Measurements from ENCODE around the gene PAK5. TPM values are rescaled to one million over a fixed set of nuclear protein-coding genes. Genes with fewer than 3 reads are reported as not detected.

The PAK5 gene
- total and polyA plus RNA-seq, 4 donors, result 0.03 to 0.51 (median 0.16) TPM

GRCh38 chr20:9809271-9809670 lies 29.6 kb downstream of the PAK5 start:
- Histone ChIP-seq H3K4me3 (no peak overlapping the region), H3K4me1 (ENCODE audit: control insufficient read depth in 5 of 5, insufficient read depth in 5 of 5, low read length in 5 of 5) (no peaks in the 10 kb centered on the region), H3K27ac (ENCODE audit: low read depth in 1 of 2, low read length in 1 of 2) (no peak overlapping the region), H3K9me3 (ENCODE audit: control insufficient read depth in 4 of 4, insufficient read depth in 3 of 4, low read length in 3 of 4) (no peaks in the 10 kb centered on the region), H3K9ac (ENCODE audit: insufficient read depth in 1 of 2, low read length in 2 of 2) (no peak overlapping the region), H3K36me3 (ENCODE audit: control insufficient read depth in 4 of 4, insufficient read depth in 4 of 4, low read length in 4 of 4) (no peaks in the 10 kb centered on the region), H3K27me3 (ENCODE audit: control insufficient read depth in 3 of 3, insufficient read depth in 3 of 3, low read length in 2 of 3) (no peaks in the 10 kb centered on the region)
- WGBS, 2 donors, result 69 to 74% methylated on average over 1 of the region's 1 CpG
- DNase-seq (no peak), ATAC-seq (ENCODE audit: insufficient read depth, low FRiP score) (no peak)
- no peak for TF ChIP-seq CTCF (IDR thresholded peaks at IDR 0.05; ENCODE audit: control extremely low read depth, extremely low read depth)

GRCh38 chr20:9808166-9808565 lies 30.7 kb downstream of the PAK5 start:
- no peaks in the 10 kb centered on the region for H3K9me3 ChIP-seq (ENCODE audit: control insufficient read depth in 4 of 4, insufficient read depth in 3 of 4, low read length in 3 of 4)
- H3K4me3 ChIP-seq, result no peak overlapping the region
- H3K27me3 ChIP-seq (ENCODE audit: control insufficient read depth in 3 of 3, insufficient read depth in 3 of 3, low read length in 2 of 3), result no peaks in the 10 kb centered on the region
- H3K36me3 ChIP-seq (ENCODE audit: control insufficient read depth in 4 of 4, insufficient read depth in 4 of 4, low read length in 4 of 4), result no peaks in the 10 kb centered on the region
- no peaks in the 10 kb centered on the region for H3K4me1 ChIP-seq (ENCODE audit: control insufficient read depth in 5 of 5, insufficient read depth in 5 of 5, low read length in 5 of 5)
- 81 to 86% methylated on average over 1 of the region's 1 CpG for WGBS, 2 donors
- H3K27ac ChIP-seq (ENCODE audit: low read depth in 1 of 2, low read length in 1 of 2), result no peak overlapping the region
- TF ChIP-seq CTCF (IDR thresholded peaks at IDR 0.05; ENCODE audit: control extremely low read depth, extremely low read depth), result no peak
- H3K9ac ChIP-seq (ENCODE audit: insufficient read depth in 1 of 2, low read length in 2 of 2), result no peak overlapping the region
- no peak for ATAC-seq (ENCODE audit: insufficient read depth, low FRiP score)
- no peak for DNase-seq

- H3K4me1 ChIP-seq (ENCODE audit: control insufficient read depth in 5 of 5, insufficient read depth in 5 of 5, low read length in 5 of 5), result no peaks in the 10 kb centered on the region
- DNase-seq (no peak), ATAC-seq (ENCODE audit: insufficient read depth, low FRiP score) (no peak)
- no peak for TF ChIP-seq CTCF (IDR thresholded peaks at IDR 0.05; ENCODE audit: control extremely low read depth, extremely low read depth)
- H3K9ac ChIP-seq (ENCODE audit: insufficient read depth in 1 of 2, low read length in 2 of 2), result no peak overlapping the region
- H3K27me3 ChIP-seq (ENCODE audit: control insufficient read depth in 3 of 3, insufficient read depth in 3 of 3, low read length in 2 of 3), result no peaks in the 10 kb centered on the region
- no peak overlapping the region for H3K4me3 ChIP-seq
- H3K36me3 ChIP-seq (ENCODE audit: control insufficient read depth in 4 of 4, insufficient read depth in 4 of 4, low read length in 4 of 4), result no peaks in the 10 kb centered on the region
- WGBS, 2 donors, result 88 to 91% methylated on average over 3 of the region's 3 CpGs
- no peak overlapping the region for H3K27ac ChIP-seq (ENCODE audit: low read depth in 1 of 2, low read length in 1 of 2)
- no peaks in the 10 kb centered on the region for H3K9me3 ChIP-seq (ENCODE audit: control insufficient read depth in 4 of 4, insufficient read depth in 3 of 4, low read length in 3 of 4)
Observed at GRCh38 chr20:9807136-9807535, 31.7 kb downstream of the PAK5 start.

GRCh38 chr20:9800421-9800820 lies 38.5 kb downstream of the PAK5 start:
- Histone ChIP-seq H3K9ac (ENCODE audit: insufficient read depth in 1 of 2, low read length in 2 of 2) (no peak overlapping the region), H3K27ac (ENCODE audit: low read depth in 1 of 2, low read length in 1 of 2) (no peak overlapping the region), H3K36me3 (ENCODE audit: control insufficient read depth in 4 of 4, insufficient read depth in 4 of 4, low read length in 4 of 4) (no peaks in the 10 kb centered on the region), H3K4me1 (ENCODE audit: control insufficient read depth in 5 of 5, insufficient read depth in 5 of 5, low read length in 5 of 5) (no peaks in the 10 kb centered on the region), H3K4me3 (no peak overlapping the region), H3K9me3 (ENCODE audit: control insufficient read depth in 4 of 4, insufficient read depth in 3 of 4, low read length in 3 of 4) (no peaks in the 10 kb centered on the region), H3K27me3 (ENCODE audit: control insufficient read depth in 3 of 3, insufficient read depth in 3 of 3, low read length in 2 of 3) (no peaks in the 10 kb centered on the region)
- DNase-seq, result no peak
- no peak for ATAC-seq (ENCODE audit: insufficient read depth, low FRiP score)
- no peak for TF ChIP-seq CTCF (IDR thresholded peaks at IDR 0.05; ENCODE audit: control extremely low read depth, extremely low read depth)
- WGBS, 2 donors, result 58 to 84% methylated on average over 1 of the region's 1 CpG
